Lung (tissue), 12 donors: ENCODE data around the gene MCRIP2. TPM values are rescaled to one million over a fixed set of nuclear protein-coding genes. Genes with fewer than 3 reads are reported as not detected.

ENCODE experiments used
- ATAC-seq: fragments of 200-7000 bp; cut with Tn5 transposase; one replicate; pipeline ENCODE4 v1.9.1; 2020; ENCODE audit warnings: moderate number of reproducible peaks; ENCODE audit not compliant: insufficient read depth, low FRiP score
- DNase-seq, 3 donors: peaks; one replicate each; pipeline ENCODE4 v3.0.0-alpha.2; 2013 to 2017
- H3K27ac ChIP-seq, 2 donors: one replicate each; pipeline ENCODE4 v1.5.1; 2013; ENCODE audit warnings: mild to moderate bottlenecking in 2 of 2, moderate library complexity in 2 of 2, control low read depth in 1 of 2, inconsistent platforms in 1 of 2, low read depth in 1 of 2, low read length in 1 of 2
- H3K27me3 ChIP-seq, 3 donors: one replicate each; pipeline ENCODE4 v1.5.1; 2013; ENCODE audit warnings: low read length in 2 of 3; ENCODE audit not compliant: control insufficient read depth in 3 of 3, insufficient read depth in 3 of 3
- H3K36me3 ChIP-seq, 4 donors: one replicate each; pipeline ENCODE4 v1.5.1; 2013; ENCODE audit warnings: low read length in 4 of 4, mild to moderate bottlenecking in 1 of 4, moderate library complexity in 1 of 4; ENCODE audit not compliant: control insufficient read depth in 4 of 4, insufficient read depth in 4 of 4
- H3K4me1 ChIP-seq, 5 donors: one replicate each; pipeline ENCODE4 v1.5.1; 2013; ENCODE audit warnings: low read length in 5 of 5, mild to moderate bottlenecking in 2 of 5, moderate library complexity in 1 of 5; ENCODE audit not compliant: control insufficient read depth in 5 of 5, insufficient read depth in 5 of 5
- H3K4me3 ChIP-seq: one replicate; pipeline ENCODE4 v1.5.1; 2013; ENCODE audit warnings: mild to moderate bottlenecking, control low read depth, moderate library complexity
- H3K9ac ChIP-seq, 2 donors: one replicate each; pipeline ENCODE4 v1.5.1; 2013; ENCODE audit warnings: low read length in 2 of 2, control low read depth in 1 of 2; ENCODE audit not compliant: insufficient read depth in 1 of 2
- H3K9me3 ChIP-seq, 4 donors: one replicate each; pipeline ENCODE4 v1.5.1; 2013; ENCODE audit warnings: low read length in 3 of 4, mild to moderate bottlenecking in 1 of 4, moderate library complexity in 1 of 4; ENCODE audit not compliant: control insufficient read depth in 4 of 4, insufficient read depth in 3 of 4
- CTCF ChIP-seq: IDR thresholded peaks from 2 replicates; pipeline ENCODE4 v1.5.1; 2012; ENCODE audit warnings: mild to moderate bottlenecking; ENCODE audit errors: control extremely low read depth, extremely low read depth
- WGBS, 2 donors: extraction: QIAGEN DNeasy Blood & Tissue Kit; methylation state at CpG; one replicate each; pipeline ENCODE4 v1.1.7; 2013; 5-methylcytosine and 5-hydroxymethylcytosine counted together
- polyA plus RNA-seq, 2 donors: library from polyadenylated mRNA; stranded (reverse); fragments of 200-250 nt; gene quantifications; one replicate each; pipeline ENCODE4 v1.2.1, GENCODE V29; 2013
- total RNA-seq, 2 donors: library from RNA; depleted of rRNA in 1 of 2; stranded (reverse); fragments of >200 nt in 1 of 2; gene quantifications; one replicate each; pipeline ENCODE4 v1.2.1, GENCODE V29; 2014 to 2021
- donor health status: control.
- donor health status: control.
- donor health status: Bipolar disorder and iron deficiency.
- donor health status: healthy.
- donor health status: DM: yes; HTN: yes; CAD: no.

MCRIP2 gene
- total and polyA plus RNA-seq, 4 donors, result 9.1 to 109 (median 53.3) TPM

GRCh38 chr16:608019-608418 is 33.6 kb upstream of the MCRIP2 start:
- H3K4me3 ChIP-seq, result no peak overlapping the region
- peaks cover 0 to 8% (median under 1%) of the 10 kb centered on the region in 4 donors for H3K36me3 ChIP-seq
- DNase-seq (no peak), ATAC-seq (no peak)
- TF ChIP-seq CTCF, result no peak
- H3K27me3 ChIP-seq, result no peaks in the 10 kb centered on the region
- no peak overlapping the region for H3K9ac ChIP-seq
- no peak overlapping the region for H3K27ac ChIP-seq
- peaks cover 0 to 4% (median 0%) of the 10 kb centered on the region in 5 donors for H3K4me1 ChIP-seq
- H3K9me3 ChIP-seq, result no peaks in the 10 kb centered on the region
- 85 to 91% methylated on average over 10 of the region's 10 CpGs for WGBS, 2 donors

- WGBS, 2 donors, result 91% methylated on average over 13 of the region's 13 CpGs
- no peak for ATAC-seq
- no peak for DNase-seq
- H3K36me3 ChIP-seq, result peaks cover 0 to 8% (median 1%) of the 10 kb centered on the region in 4 donors
- no peak for TF ChIP-seq CTCF
- no peak overlapping the region for H3K27ac ChIP-seq
- H3K9ac ChIP-seq, result no peak overlapping the region
- H3K4me1 ChIP-seq, result peaks cover 0 to 4% (median 0%) of the 10 kb centered on the region in 5 donors
- no peaks in the 10 kb centered on the region for H3K9me3 ChIP-seq
- H3K4me3 ChIP-seq, result no peak overlapping the region
- no peaks in the 10 kb centered on the region for H3K27me3 ChIP-seq
Measured at GRCh38 chr16:609316-609715, 32.3 kb upstream of the MCRIP2 start.

- ATAC-seq (no peak), DNase-seq (no peak)
- H3K4me3 ChIP-seq, result no peak overlapping the region
- H3K27me3 ChIP-seq, result no peaks in the 10 kb centered on the region
- no peak overlapping the region for H3K27ac ChIP-seq
- TF ChIP-seq CTCF, result no peak
- WGBS, 2 donors, result 91 to 94% methylated on average over 12 to 14 of the region's 14 CpGs
- no peaks in the 10 kb centered on the region for H3K9me3 ChIP-seq
- H3K4me1 ChIP-seq, result peaks cover 0 to 5% (median 0%) of the 10 kb centered on the region in 5 donors
- H3K36me3 ChIP-seq, result peaks cover 0 to 6% (median 1%) of the 10 kb centered on the region in 4 donors
- H3K9ac ChIP-seq, result no peak overlapping the region
Measured at GRCh38 chr16:609984-610383, 31.6 kb upstream of the MCRIP2 start.
